Activated CD8-positive, alpha-beta memory T cell treated with anti-CD3 and anti-CD28 coated beads, Interleukin-2, amount 10 ng/mL, durations not matched to agents 7 days and 5 days (primary cell): ENCODE results near the gene MAML3. TPM values are rescaled to one million over a fixed set of nuclear protein-coding genes. Genes with fewer than 3 reads are reported as not detected.

Experiments used
- ATAC-seq: fragments of 150-1000 bp; cut with Tn5 transposase; one replicate; pipeline ENCODE4 v1.10.0; 2021; ENCODE audit warnings: moderate library complexity
- CTCF ChIA-PET: fragments of 350-600 bp; sonication (Branson Sonifier 250); formaldehyde crosslinking; loops from one replicate; lab custom pipeline; 2021; ENCODE audit warnings: antibody characterized with exemption; lab: Charles Lee
- DNase-seq: peaks from one replicate; pipeline ENCODE4 v3.0.0-alpha.2; 2020
- H3K27ac Mint-ChIP-seq: one replicate; pipeline ENCODE4 v1.8.0; 2021; ENCODE audit warnings: mild to moderate bottlenecking, mixed read lengths
- H3K27me3 Mint-ChIP-seq: one replicate; pipeline ENCODE4 v1.8.0; 2021; ENCODE audit warnings: mixed read lengths
- H3K36me3 Mint-ChIP-seq: one replicate; pipeline ENCODE4 v1.8.0; 2021; ENCODE audit warnings: mild to moderate bottlenecking, mixed read lengths
- H3K4me1 Mint-ChIP-seq: one replicate; pipeline ENCODE4 v1.8.0; 2021; ENCODE audit warnings: mixed read lengths
- H3K4me3 Mint-ChIP-seq: one replicate; pipeline ENCODE4 v1.8.0; 2021; ENCODE audit warnings: mild to moderate bottlenecking, moderate library complexity, mixed read lengths
- H3K9me3 Mint-ChIP-seq: one replicate; pipeline ENCODE4 v1.8.0; 2022; ENCODE audit warnings: low read depth, mixed read lengths
- total RNA-seq, 2 experiments: library from RNA; stranded (reverse); gene quantifications; one replicate each; pipeline ENCODE4 v1.2.3, GENCODE V29; 2021

Gene MAML3
- total RNA-seq, 2 experiments from 2014 or later: 1.8 to 4.3 TPM

- Mint-ChIP-seq H3K4me3 (no peak overlapping the region), H3K4me1 (no peaks in the 10 kb centered on the region), H3K27me3 (peaks cover 9% of the 10 kb centered on the region), H3K27ac (no peak overlapping the region), H3K36me3 (no peaks in the 10 kb centered on the region), H3K9me3 (no peaks in the 10 kb centered on the region)
- ATAC-seq: no peak
- CTCF ChIA-PET: no interaction called here
- no peak for DNase-seq
Observed at GRCh38 chr4:139773560-139774318, 380.2 kb downstream of the MAML3 start.

- Mint-ChIP-seq H3K9me3 (no peaks in the 10 kb centered on the region), H3K36me3 (no peaks in the 10 kb centered on the region), H3K4me3 (no peak overlapping the region), H3K27ac (no peak overlapping the region), H3K4me1 (no peaks in the 10 kb centered on the region), H3K27me3 (peaks cover 9% of the 10 kb centered on the region)
- no peak for DNase-seq
- no peak for ATAC-seq
- CTCF ChIA-PET: interaction anchor here (0.9 kb wide), 1 partner anchor 167 kb away, joined by 3 read pairs; no protein-coding TSS in a partner anchor
Observed at GRCh38 chr4:139770361-139770760, 383.6 kb downstream of the MAML3 start.

GRCh38 chr4:139769364-139769763, 384.6 kb downstream of the MAML3 start:
- no peak overlapping the region for H3K4me3 Mint-ChIP-seq
- CTCF ChIA-PET: no interaction called here
- H3K27me3 Mint-ChIP-seq: peaks cover 3% of the 10 kb centered on the region
- ATAC-seq (no peak), DNase-seq (no peak)
- H3K36me3 Mint-ChIP-seq: no peaks in the 10 kb centered on the region
- H3K27ac Mint-ChIP-seq: no peak overlapping the region
- H3K9me3 Mint-ChIP-seq: no peaks in the 10 kb centered on the region
- H3K4me1 Mint-ChIP-seq: no peaks in the 10 kb centered on the region

GRCh38 chr4:139768896-139769295, 385.1 kb downstream of the MAML3 start:
- H3K4me3 Mint-ChIP-seq: no peak overlapping the region
- H3K9me3 Mint-ChIP-seq: no peaks in the 10 kb centered on the region
- no peak for DNase-seq
- H3K27ac Mint-ChIP-seq: no peak overlapping the region
- H3K27me3 Mint-ChIP-seq: no peaks in the 10 kb centered on the region
- no peak for ATAC-seq
- no peaks in the 10 kb centered on the region for H3K36me3 Mint-ChIP-seq
- CTCF ChIA-PET: no interaction called here
- no peaks in the 10 kb centered on the region for H3K4me1 Mint-ChIP-seq

- no peak for ATAC-seq
- Mint-ChIP-seq H3K4me3 (no peak overlapping the region), H3K27ac (no peak overlapping the region), H3K27me3 (no peaks in the 10 kb centered on the region), H3K9me3 (no peaks in the 10 kb centered on the region), H3K4me1 (no peaks in the 10 kb centered on the region), H3K36me3 (no peaks in the 10 kb centered on the region)
- DNase-seq: no peak
- CTCF ChIA-PET: no interaction called here
Observed at GRCh38 chr4:139768366-139768765, 385.6 kb downstream of the MAML3 start.

- no peaks in the 10 kb centered on the region for H3K27me3 Mint-ChIP-seq
- CTCF ChIA-PET: interaction anchor here (1.5 kb wide), 1 partner anchor 20 kb away, joined by 3 read pairs; no protein-coding TSS in a partner anchor
- no peaks in the 10 kb centered on the region for H3K4me1 Mint-ChIP-seq
- no peaks in the 10 kb centered on the region for H3K9me3 Mint-ChIP-seq
- ATAC-seq (no peak), DNase-seq (no peak)
- no peaks in the 10 kb centered on the region for H3K36me3 Mint-ChIP-seq
- no peak overlapping the region for H3K4me3 Mint-ChIP-seq
- no peak overlapping the region for H3K27ac Mint-ChIP-seq
Observed at GRCh38 chr4:139767585-139767984, 386.4 kb downstream of the MAML3 start.

- H3K27ac Mint-ChIP-seq: no peak overlapping the region
- H3K4me3 Mint-ChIP-seq: no peak overlapping the region
- ATAC-seq (no peak), DNase-seq (no peak)
- CTCF ChIA-PET: interaction anchor here (1.5 kb wide), 1 partner anchor 20 kb away, joined by 3 read pairs; no protein-coding TSS in a partner anchor
- no peaks in the 10 kb centered on the region for H3K36me3 Mint-ChIP-seq
- no peaks in the 10 kb centered on the region for H3K4me1 Mint-ChIP-seq
- H3K9me3 Mint-ChIP-seq: no peaks in the 10 kb centered on the region
- no peaks in the 10 kb centered on the region for H3K27me3 Mint-ChIP-seq
Observed at GRCh38 chr4:139767168-139767567, 386.8 kb downstream of the MAML3 start.

GRCh38 chr4:139764686-139765310, 389.2 kb downstream of the MAML3 start:
- Mint-ChIP-seq H3K4me3 (no peak overlapping the region), H3K27me3 (peaks cover 7% of the 10 kb centered on the region), H3K4me1 (no peaks in the 10 kb centered on the region), H3K36me3 (no peaks in the 10 kb centered on the region), H3K27ac (no peak overlapping the region), H3K9me3 (no peaks in the 10 kb centered on the region)
- ATAC-seq: no peak
- CTCF ChIA-PET: no interaction called here
- DNase-seq: no peak

- ATAC-seq: no peak
- H3K4me1 Mint-ChIP-seq: no peaks in the 10 kb centered on the region
- CTCF ChIA-PET: no interaction called here
- no peak for DNase-seq
- peaks cover 7% of the 10 kb centered on the region for H3K27me3 Mint-ChIP-seq
- no peak overlapping the region for H3K27ac Mint-ChIP-seq
- H3K36me3 Mint-ChIP-seq: no peaks in the 10 kb centered on the region
- H3K9me3 Mint-ChIP-seq: no peaks in the 10 kb centered on the region
- no peak overlapping the region for H3K4me3 Mint-ChIP-seq
Observed at GRCh38 chr4:139764182-139764581, 389.8 kb downstream of the MAML3 start.

GRCh38 chr4:139763672-139764071, 390.3 kb downstream of the MAML3 start:
- Mint-ChIP-seq H3K36me3 (no peaks in the 10 kb centered on the region), H3K27me3 (peaks cover 11% of the 10 kb centered on the region), H3K4me3 (no peak overlapping the region), H3K4me1 (no peaks in the 10 kb centered on the region), H3K27ac (no peak overlapping the region), H3K9me3 (no peaks in the 10 kb centered on the region)
- CTCF ChIA-PET: no interaction called here
- DNase-seq (no peak), ATAC-seq (no peak)

- H3K4me3 Mint-ChIP-seq: no peak overlapping the region
- ATAC-seq (no peak), DNase-seq (no peak)
- H3K27me3 Mint-ChIP-seq: peaks cover 14% of the 10 kb centered on the region
- no peak overlapping the region for H3K27ac Mint-ChIP-seq
- H3K36me3 Mint-ChIP-seq: no peaks in the 10 kb centered on the region
- H3K4me1 Mint-ChIP-seq: no peaks in the 10 kb centered on the region
- H3K9me3 Mint-ChIP-seq: no peaks in the 10 kb centered on the region
- CTCF ChIA-PET: no interaction called here
Observed at GRCh38 chr4:139763205-139763604, 390.8 kb downstream of the MAML3 start.

GRCh38 chr4:139762720-139763119, 391.3 kb downstream of the MAML3 start:
- Mint-ChIP-seq H3K36me3 (no peaks in the 10 kb centered on the region), H3K9me3 (no peaks in the 10 kb centered on the region), H3K4me1 (peaks cover 4% of the 10 kb centered on the region), H3K4me3 (no peak overlapping the region), H3K27ac (no peak overlapping the region), H3K27me3 (peaks cover 14% of the 10 kb centered on the region)
- CTCF ChIA-PET: no interaction called here
- no peak for DNase-seq
- no peak for ATAC-seq

GRCh38 chr4:139761461-139761860, 392.5 kb downstream of the MAML3 start:
- no peak overlapping the region for H3K27ac Mint-ChIP-seq
- ATAC-seq (no peak), DNase-seq (no peak)
- no peak overlapping the region for H3K4me3 Mint-ChIP-seq
- no peaks in the 10 kb centered on the region for H3K36me3 Mint-ChIP-seq
- H3K9me3 Mint-ChIP-seq: no peaks in the 10 kb centered on the region
- peaks cover 14% of the 10 kb centered on the region for H3K27me3 Mint-ChIP-seq
- CTCF ChIA-PET: interaction anchor here (0.9 kb wide), 1 partner anchor 61 kb away, joined by 3 read pairs; no protein-coding TSS in a partner anchor
- H3K4me1 Mint-ChIP-seq: peaks cover 6% of the 10 kb centered on the region

GRCh38 chr4:139760567-139760966, 393.4 kb downstream of the MAML3 start:
- CTCF ChIA-PET: no interaction called here
- H3K4me1 Mint-ChIP-seq: peaks cover 6% of the 10 kb centered on the region
- H3K4me3 Mint-ChIP-seq: no peak overlapping the region
- peaks cover 14% of the 10 kb centered on the region for H3K27me3 Mint-ChIP-seq
- no peak overlapping the region for H3K27ac Mint-ChIP-seq
- DNase-seq: no peak
- no peaks in the 10 kb centered on the region for H3K36me3 Mint-ChIP-seq
- ATAC-seq: no peak
- no peaks in the 10 kb centered on the region for H3K9me3 Mint-ChIP-seq
